B cell (primary cell): ENCODE results near the gene ADAMTS17.

Experiments
- EZH2 ChIP-seq: IDR thresholded peaks from 2 replicates; pipeline ENCODE4 v1.6.1; 2012; ENCODE audit warnings: borderline replicate concordance, low read depth, mild to moderate bottlenecking, moderate library complexity, low read length; ENCODE audit not compliant: insufficient read depth, poor library complexity, severe bottlenecking
- TF ChIP-seq, protein P1 (sequence below): fragments of 200-600 bp; IDR thresholded peaks from one replicate; pipeline ENCODE4 v1.8.0; 2022; ENCODE audit warnings: antibody characterized with exemption, mild to moderate bottlenecking

DNA sequence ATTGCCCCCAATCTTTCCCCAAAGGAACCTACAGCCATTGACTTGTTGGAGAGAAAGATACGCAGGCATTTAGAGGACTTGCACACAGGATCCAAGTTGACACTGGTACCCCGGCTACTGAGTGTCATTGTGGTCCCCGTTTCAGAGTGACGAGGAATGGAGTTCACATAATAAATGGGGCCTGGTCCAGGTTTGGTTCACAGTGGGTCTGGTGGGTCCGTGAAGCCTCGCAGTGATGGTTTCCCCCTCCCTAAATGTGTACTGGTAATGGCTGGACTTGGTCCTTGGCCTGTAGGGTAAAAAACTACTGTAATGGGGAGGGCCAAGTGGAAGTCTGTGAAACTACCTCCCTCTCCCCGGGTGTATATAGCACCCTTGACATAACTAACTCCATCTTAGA lies 376.4 kb downstream of the ADAMTS17 start:
- TF ChIP-seq, protein P1, sequence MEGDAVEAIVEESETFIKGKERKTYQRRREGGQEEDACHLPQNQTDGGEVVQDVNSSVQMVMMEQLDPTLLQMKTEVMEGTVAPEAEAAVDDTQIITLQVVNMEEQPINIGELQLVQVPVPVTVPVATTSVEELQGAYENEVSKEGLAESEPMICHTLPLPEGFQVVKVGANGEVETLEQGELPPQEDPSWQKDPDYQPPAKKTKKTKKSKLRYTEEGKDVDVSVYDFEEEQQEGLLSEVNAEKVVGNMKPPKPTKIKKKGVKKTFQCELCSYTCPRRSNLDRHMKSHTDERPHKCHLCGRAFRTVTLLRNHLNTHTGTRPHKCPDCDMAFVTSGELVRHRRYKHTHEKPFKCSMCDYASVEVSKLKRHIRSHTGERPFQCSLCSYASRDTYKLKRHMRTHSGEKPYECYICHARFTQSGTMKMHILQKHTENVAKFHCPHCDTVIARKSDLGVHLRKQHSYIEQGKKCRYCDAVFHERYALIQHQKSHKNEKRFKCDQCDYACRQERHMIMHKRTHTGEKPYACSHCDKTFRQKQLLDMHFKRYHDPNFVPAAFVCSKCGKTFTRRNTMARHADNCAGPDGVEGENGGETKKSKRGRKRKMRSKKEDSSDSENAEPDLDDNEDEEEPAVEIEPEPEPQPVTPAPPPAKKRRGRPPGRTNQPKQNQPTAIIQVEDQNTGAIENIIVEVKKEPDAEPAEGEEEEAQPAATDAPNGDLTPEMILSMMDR, result no peak
- TF ChIP-seq EZH2, result no peak
